GM23338 (cell line): ENCODE results near the gene MED14. TPM values are rescaled to one million over a fixed set of nuclear protein-coding genes. Genes with fewer than 3 reads are reported as not detected.
"Not testable (repeated sequence)": the region's sequence is repeated elsewhere in the genome, so short reads cannot be mapped to it uniquely, and the experiment has no call there.

ENCODE experiments used
- ATAC-seq: fragments of 200-7000 bp; cut with Tn5 transposase; 3 replicates; pipeline ENCODE4 v1.9.1; 2020
- DNase-seq: peaks from one replicate; pipeline ENCODE4 v3.0.0-alpha.2; 2015; ENCODE audit warnings: low spot score
- H2AFZ ChIP-seq: fragments of 200-600 bp; sonication (generic); 2 replicates; pipeline ENCODE4 v1.8.0; 2016; ENCODE audit warnings: antibody characterized with exemption, mild to moderate bottlenecking, moderate library complexity
- H3F3A ChIP-seq: fragments of 200-600 bp; sonication (generic); replicated peaks from 2 replicates; pipeline ENCODE4 v1.8.0; 2017; ENCODE audit warnings: antibody characterized with exemption, mixed run types, low read depth
- H3K27ac ChIP-seq: fragments of 200-600 bp; sonication (generic); 2 replicates; pipeline ENCODE4 v1.6.1; 2016; ENCODE audit warnings: low read depth
- H3K27me3 ChIP-seq: fragments of 200-600 bp; sonication (generic); 2 replicates; pipeline ENCODE4 v1.8.0; 2016; ENCODE audit warnings: mild to moderate bottlenecking, mixed run types, moderate library complexity; ENCODE audit not compliant: insufficient read depth
- H3K36me3 ChIP-seq: fragments of 200-600 bp; sonication (generic); 2 replicates; pipeline ENCODE4 v1.8.0; 2016; ENCODE audit warnings: mild to moderate bottlenecking; ENCODE audit not compliant: insufficient read depth
- H3K4me1 ChIP-seq: fragments of 200-600 bp; sonication (generic); 2 replicates; pipeline ENCODE4 v1.8.0; 2016; ENCODE audit warnings: mild to moderate bottlenecking, moderate library complexity; ENCODE audit not compliant: insufficient read depth
- H3K4me2 ChIP-seq: fragments of 200-600 bp; sonication (generic); 2 replicates; pipeline ENCODE4 v1.7.1; 2017; ENCODE audit warnings: mixed run types
- H3K4me3 ChIP-seq: fragments of 200-600 bp; sonication (generic); 2 replicates; pipeline ENCODE4 v1.6.1; 2016; ENCODE audit warnings: mixed run types
- H3K79me2 ChIP-seq: fragments of 200-600 bp; sonication (generic); replicated peaks from 2 replicates; pipeline ENCODE4 v1.8.0; 2017; ENCODE audit warnings: mild to moderate bottlenecking; ENCODE audit not compliant: insufficient read depth
- H3K9me2 ChIP-seq: fragments of 200-600 bp; sonication (generic); 2 replicates; pipeline ENCODE4 v1.8.0; 2017; ENCODE audit not compliant: insufficient read depth
- H4K20me1 ChIP-seq: fragments of 200-600 bp; sonication (generic); replicated peaks from 2 replicates; pipeline ENCODE4 v1.8.0; 2017; ENCODE audit warnings: mild to moderate bottlenecking; ENCODE audit not compliant: insufficient read depth
- H3K27ac Mint-ChIP-seq: 2 replicates; pipeline ENCODE4 v1.8.0; 2020; ENCODE audit warnings: inconsistent platforms, mild to moderate bottlenecking, moderate library complexity, mixed read lengths
- H3K27me3 Mint-ChIP-seq: 3 replicates; pipeline ENCODE4 v1.8.0; 2022; ENCODE audit warnings: low read depth, mild to moderate bottlenecking, moderate library complexity, mixed read lengths, inconsistent platforms; ENCODE audit not compliant: insufficient read depth, poor library complexity
- H3K36me3 Mint-ChIP-seq: 3 replicates; pipeline ENCODE4 v1.8.0; 2021; ENCODE audit warnings: low read depth, mild to moderate bottlenecking, inconsistent platforms, moderate library complexity, mixed read lengths
- H3K4me1 Mint-ChIP-seq: 3 replicates; pipeline ENCODE4 v1.8.0; 2020; ENCODE audit warnings: mild to moderate bottlenecking, inconsistent platforms, mixed read lengths
- H3K4me3 Mint-ChIP-seq: 3 replicates; pipeline ENCODE4 v1.8.0; 2021; ENCODE audit warnings: moderate library complexity, mild to moderate bottlenecking, inconsistent platforms, mixed read lengths
- H3K9me3 Mint-ChIP-seq: 3 replicates; pipeline ENCODE4 v1.8.0; 2020; ENCODE audit warnings: moderate library complexity, mild to moderate bottlenecking, inconsistent platforms, mixed read lengths
- CREB1 ChIP-seq: fragments of 250-450 bp; sonication (Bioruptor Pico); IDR thresholded peaks from 2 replicates; pipeline ENCODE4 v1.5.0; 2020; ENCODE audit warnings: low read depth, mild to moderate bottlenecking, moderate library complexity
- CTCF ChIP-seq, 2 experiments: fragments of 200-600 bp in 1 of 2; sonication (generic) in 1 of 2; conservative IDR thresholded peaks; 2 replicates each; pipeline versions ENCODE4 v1.5.1 to v1.6.1; 2016 to 2017; ENCODE audit warnings: antibody characterized with exemption in 2 of 2, low read depth in 2 of 2, mild to moderate bottlenecking in 2 of 2, moderate library complexity in 1 of 2
- EZH2 ChIP-seq: fragments of 200-600 bp; sonication (generic); IDR thresholded peaks from one replicate; pipeline ENCODE4 v1.8.0; 2017; ENCODE audit warnings: antibody characterized with exemption, mild to moderate bottlenecking, low read depth; ENCODE audit not compliant: unreplicated experiment
- EZH2phosphoT487 ChIP-seq: fragments of 200-600 bp; sonication (generic); IDR thresholded peaks from one replicate; pipeline ENCODE4 v1.8.1; 2018; ENCODE audit warnings: antibody characterized with exemption; ENCODE audit not compliant: unreplicated experiment
- JUNB ChIP-seq: IDR thresholded peaks from one replicate; pipeline ENCODE4 v1.6.1; 2016; ENCODE audit warnings: antibody characterized with exemption; ENCODE audit not compliant: unreplicated experiment
- NANOG ChIP-seq: IDR thresholded peaks from 2 replicates; pipeline ENCODE4 v1.6.1; 2016; ENCODE audit warnings: antibody characterized with exemption, borderline replicate concordance
- POLR2AphosphoS5 ChIP-seq: IDR thresholded peaks from 2 replicates; pipeline ENCODE4 v1.6.1; 2016; ENCODE audit warnings: antibody characterized with exemption, low read depth
- REST ChIP-seq: IDR thresholded peaks from one replicate; pipeline ENCODE4 v1.6.1; 2018; ENCODE audit warnings: antibody characterized with exemption; ENCODE audit not compliant: unreplicated experiment
- STAT1 ChIP-seq: IDR thresholded peaks from one replicate; pipeline ENCODE4 v1.6.1; 2016; ENCODE audit warnings: antibody characterized with exemption; ENCODE audit not compliant: unreplicated experiment
- ZNF331 ChIP-seq: fragments of 250-450 bp; sonication (Bioruptor Pico); IDR thresholded peaks from 2 replicates; pipeline ENCODE4 v1.5.0; 2020; ENCODE audit warnings: low read depth, mild to moderate bottlenecking, moderate library complexity
- ZNF462 ChIP-seq: fragments of 250-450 bp; sonication (Bioruptor Pico); IDR thresholded peaks from 2 replicates; pipeline ENCODE4 v1.5.0; 2020; ENCODE audit warnings: mild to moderate bottlenecking, moderate library complexity
- polyA plus RNA-seq: library from polyadenylated mRNA; unstranded; fragments of >200 nt; fragmentation: Nextera tagmentation; extraction: Ambion mirVana; gene quantifications from 2 replicates; pipeline ENCODE4 v1.2.1, GENCODE V29; 2016
- total RNA-seq: library from RNA; depleted of rRNA; stranded (reverse); fragments of >200 nt; shearing (Covaris generic); gene quantifications from 2 replicates; pipeline ENCODE4 v1.2.3, GENCODE V29; 2014

MED14 gene
- total and polyA plus RNA-seq, 2 experiments from 2014 or later, result 29.8 to 99.3 TPM

- not testable (repeated sequence) for H3K4me3 Mint-ChIP-seq, ATAC-seq, H4K20me1 ChIP-seq, H3K4me1 ChIP-seq, H3K27me3 ChIP-seq, H3K9me2 ChIP-seq, H3K4me1 Mint-ChIP-seq, H3K9me3 Mint-ChIP-seq, H3F3A ChIP-seq, H3K36me3 Mint-ChIP-seq, H3K27ac Mint-ChIP-seq, H3K36me3 ChIP-seq, H3K27me3 Mint-ChIP-seq, DNase-seq, H3K4me3 ChIP-seq, H2AFZ ChIP-seq, H3K79me2 ChIP-seq, H3K4me2 ChIP-seq, H3K27ac ChIP-seq
These were observed 47.4 kb upstream of the MED14 start for GRCh38 chrX:40782644-40783259.

GRCh38 chrX:40780951-40781350, 45.6 kb upstream of the MED14 start:
- no peak for ATAC-seq

More at GRCh38 chrX:40780951-40781350, 45.6 kb upstream of the MED14 start:
- Histone ChIP-seq H3F3A (no peaks in the 10 kb centered on the region), H3K27me3 (no peaks in the 10 kb centered on the region), H3K79me2 (no peaks in the 10 kb centered on the region), H2AFZ (no peak overlapping the region), H3K4me1 (no peaks in the 10 kb centered on the region), H3K27ac (no peak overlapping the region), H4K20me1 (no peaks in the 10 kb centered on the region), H3K36me3 (no peaks in the 10 kb centered on the region), H3K4me3 (no peak overlapping the region), H3K9me2 (no peaks in the 10 kb centered on the region), H3K4me2 (no peak overlapping the region)
- no peaks in the 10 kb centered on the region for H3K9me3 Mint-ChIP-seq
- TF ChIP-seq EZH2phosphoT487 (no peak), REST (no peak), CREB1 (CRISPR knock-in tag) (no peak), ZNF331 (no peak), POLR2AphosphoS5 (no peak), CTCF (conservative IDR thresholded peaks at IDR 0.05; ENCODE audit: low read depth in 2 of 2) (no peak), EZH2 (no peak), STAT1 (no peak), JUNB (no peak), ZNF462 (CRISPR knock-in tag) (no peak), NANOG (no peak)
- no peak overlapping the region for H3K27ac Mint-ChIP-seq
- no peaks in the 10 kb centered on the region for H3K4me1 Mint-ChIP-seq
- H3K4me3 Mint-ChIP-seq, result no peak overlapping the region
- no peak for DNase-seq
- H3K36me3 Mint-ChIP-seq, result no peaks in the 10 kb centered on the region
- H3K27me3 Mint-ChIP-seq, result peaks cover 4% of the 10 kb centered on the region
